ENCODE results near the gene ADIPOR2.

DNA sequence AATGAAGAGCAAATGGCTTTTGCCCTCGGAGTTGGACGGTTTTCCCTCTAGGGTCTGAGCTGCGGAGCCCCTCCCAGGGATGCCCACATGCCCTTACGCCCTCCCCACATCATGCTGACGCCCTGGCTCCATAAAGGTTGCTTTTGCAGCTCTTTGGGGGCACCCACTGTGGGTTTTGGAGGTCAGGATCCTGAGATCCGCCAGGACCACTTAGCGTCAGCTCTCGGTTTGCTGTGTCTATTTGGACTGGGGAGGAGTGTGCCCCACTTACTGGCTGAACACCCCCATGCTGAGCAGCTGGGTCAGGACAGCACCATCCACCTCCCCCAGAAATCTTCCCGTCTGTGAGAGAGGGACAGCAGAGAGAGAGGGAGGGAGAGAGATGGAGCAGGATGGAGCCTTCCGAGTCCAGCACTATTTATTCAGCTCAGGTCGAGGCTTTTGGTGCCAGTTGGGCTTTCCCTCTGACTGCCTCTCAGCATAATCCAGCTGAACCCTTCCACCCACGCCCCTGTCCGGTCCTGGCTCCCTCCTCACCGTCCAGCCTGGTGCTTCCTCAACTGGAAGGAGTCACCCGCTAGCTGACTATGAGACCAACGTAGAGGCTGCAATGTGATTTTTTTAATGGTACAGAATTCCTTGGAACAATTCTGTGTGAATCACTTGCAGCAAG lies 110.6 kb downstream of the ADIPOR2 start:
- TF ChIP-seq, protein P1, sequence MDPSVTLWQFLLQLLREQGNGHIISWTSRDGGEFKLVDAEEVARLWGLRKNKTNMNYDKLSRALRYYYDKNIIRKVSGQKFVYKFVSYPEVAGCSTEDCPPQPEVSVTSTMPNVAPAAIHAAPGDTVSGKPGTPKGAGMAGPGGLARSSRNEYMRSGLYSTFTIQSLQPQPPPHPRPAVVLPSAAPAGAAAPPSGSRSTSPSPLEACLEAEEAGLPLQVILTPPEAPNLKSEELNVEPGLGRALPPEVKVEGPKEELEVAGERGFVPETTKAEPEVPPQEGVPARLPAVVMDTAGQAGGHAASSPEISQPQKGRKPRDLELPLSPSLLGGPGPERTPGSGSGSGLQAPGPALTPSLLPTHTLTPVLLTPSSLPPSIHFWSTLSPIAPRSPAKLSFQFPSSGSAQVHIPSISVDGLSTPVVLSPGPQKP (IDR thresholded peaks at IDR 0.05; ENCODE audit: low read depth, low read length), result no peak
- TF ChIP-seq CTCF (IDR thresholded peaks at IDR 0.05), result no peak
- no peak for TF ChIP-seq MYC (IDR thresholded peaks at IDR 0.05; ENCODE audit: borderline replicate concordance, low read length)
- TF ChIP-seq POLR2A (IDR thresholded peaks at IDR 0.05; ENCODE audit: low read length), result no peak
- TF ChIP-seq, protein P2, sequence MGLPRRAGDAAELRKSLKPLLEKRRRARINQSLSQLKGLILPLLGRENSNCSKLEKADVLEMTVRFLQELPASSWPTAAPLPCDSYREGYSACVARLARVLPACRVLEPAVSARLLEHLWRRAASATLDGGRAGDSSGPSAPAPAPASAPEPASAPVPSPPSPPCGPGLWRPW (IDR thresholded peaks at IDR 0.05), result no peak
- no peak for TF ChIP-seq EP300 (IDR thresholded peaks at IDR 0.05)
- no peak for TF ChIP-seq HDAC2 (IDR thresholded peaks at IDR 0.05)
- TF ChIP-seq JUN (IDR thresholded peaks at IDR 0.05), result no peak
- no peak for TF ChIP-seq ZC3H11A (IDR thresholded peaks at IDR 0.05)
- TF ChIP-seq POLR2AphosphoS2 (conservative IDR thresholded peaks at IDR 0.05; ENCODE audit: low read length), result no peak
- no peak for TF ChIP-seq JUNB (IDR thresholded peaks at IDR 0.05)
- no peak for TF ChIP-seq MAZ (IDR thresholded peaks at IDR 0.05; ENCODE audit: borderline replicate concordance, low read depth, low read length)
- no peak for TF ChIP-seq PHF8 (IDR thresholded peaks at IDR 0.05; ENCODE audit: borderline replicate concordance, low read depth)
